Skeletal muscle satellite cell (primary cell): ENCODE data around the gene PTPN11.

Experiments
- H3K27me3 ChIP-seq: 2 replicates; pipeline ENCODE4 v1.7.0; 2013; ENCODE audit warnings: low read length; ENCODE audit not compliant: control insufficient read depth, insufficient read depth
- H3K36me3 ChIP-seq: 2 replicates; pipeline ENCODE4 v1.7.0; 2013; ENCODE audit warnings: mild to moderate bottlenecking, control low read depth, low read length; ENCODE audit not compliant: insufficient read depth
- H3K4me1 ChIP-seq: 2 replicates; pipeline ENCODE4 v1.7.0; 2013; ENCODE audit warnings: low read length; ENCODE audit not compliant: control insufficient read depth, insufficient read depth
- H3K4me2 ChIP-seq: 2 replicates; pipeline ENCODE4 v1.7.0; 2013; ENCODE audit warnings: mild to moderate bottlenecking, low read length
- H3K4me3 ChIP-seq: 2 replicates; pipeline ENCODE4 v1.7.0; 2013; ENCODE audit warnings: low read length
- H3K9ac ChIP-seq: 2 replicates; pipeline ENCODE4 v1.7.0; 2013; ENCODE audit warnings: mild to moderate bottlenecking, low read depth, low read length, moderate library complexity
- H3K9me3 ChIP-seq: replicated peaks from 2 replicates; pipeline ENCODE4 v1.7.0; 2013; ENCODE audit warnings: mild to moderate bottlenecking, control low read depth, low read length

PTPN11 gene

GRCh38 chr12:112555621-112556233 is 137.0 kb downstream of the PTPN11 start:
- no peaks in the 10 kb centered on the region for H3K9me3 ChIP-seq
- H3K9ac ChIP-seq = no peak overlapping the region
- no peaks in the 10 kb centered on the region for H3K27me3 ChIP-seq
- no peaks in the 10 kb centered on the region for H3K4me1 ChIP-seq
- H3K4me3 ChIP-seq = no peak overlapping the region
- H3K36me3 ChIP-seq = no peaks in the 10 kb centered on the region
- no peak overlapping the region for H3K4me2 ChIP-seq

DNA sequence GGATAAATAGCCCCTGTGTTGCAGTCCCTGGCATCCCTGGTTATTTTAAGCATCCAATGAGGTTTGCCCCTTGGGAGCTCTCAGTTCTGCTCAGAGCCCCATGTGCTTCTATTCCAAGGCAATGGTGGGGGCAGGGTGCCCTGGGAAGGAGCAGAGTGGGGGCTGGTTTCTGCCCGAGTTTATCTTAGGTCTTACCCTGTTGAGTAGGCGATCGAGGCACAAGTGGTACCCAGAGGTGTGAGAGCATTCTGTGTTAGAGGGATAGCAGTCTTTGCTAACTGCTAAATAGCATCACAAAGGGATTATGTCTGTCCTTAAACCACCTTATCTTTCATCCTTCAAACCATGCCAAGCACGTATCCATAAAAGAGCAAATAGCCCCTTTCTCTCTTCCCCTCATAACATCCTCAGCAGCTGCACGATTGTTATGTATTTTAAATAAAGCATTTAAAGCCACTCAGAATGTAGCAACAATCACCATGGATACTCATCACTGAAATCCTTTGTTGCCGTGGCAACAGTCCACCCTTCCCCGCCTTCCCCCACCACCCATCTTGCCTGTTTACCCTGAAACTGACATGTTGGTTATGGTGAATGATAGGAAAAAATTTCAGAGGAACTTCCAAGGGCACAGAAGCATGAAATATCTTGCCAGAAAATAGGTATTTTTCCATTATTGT is 139.3 kb downstream of the PTPN11 start:
- Histone ChIP-seq H3K36me3 (no peaks in the 10 kb centered on the region), H3K4me2 (no peak overlapping the region), H3K9ac (no peak overlapping the region), H3K27me3 (no peaks in the 10 kb centered on the region), H3K4me3 (no peak overlapping the region), H3K4me1 (no peaks in the 10 kb centered on the region), H3K9me3 (no peaks in the 10 kb centered on the region)
